ENCODE results near the gene DUSP7. TPM values are rescaled to one million over a fixed set of nuclear protein-coding genes. Genes with fewer than 3 reads are reported as not detected.

Gene DUSP7
- polyA plus RNA-seq, 1 of the 3 experiments (the other 2 are of a cell fraction) = 25.8 TPM

DNA sequence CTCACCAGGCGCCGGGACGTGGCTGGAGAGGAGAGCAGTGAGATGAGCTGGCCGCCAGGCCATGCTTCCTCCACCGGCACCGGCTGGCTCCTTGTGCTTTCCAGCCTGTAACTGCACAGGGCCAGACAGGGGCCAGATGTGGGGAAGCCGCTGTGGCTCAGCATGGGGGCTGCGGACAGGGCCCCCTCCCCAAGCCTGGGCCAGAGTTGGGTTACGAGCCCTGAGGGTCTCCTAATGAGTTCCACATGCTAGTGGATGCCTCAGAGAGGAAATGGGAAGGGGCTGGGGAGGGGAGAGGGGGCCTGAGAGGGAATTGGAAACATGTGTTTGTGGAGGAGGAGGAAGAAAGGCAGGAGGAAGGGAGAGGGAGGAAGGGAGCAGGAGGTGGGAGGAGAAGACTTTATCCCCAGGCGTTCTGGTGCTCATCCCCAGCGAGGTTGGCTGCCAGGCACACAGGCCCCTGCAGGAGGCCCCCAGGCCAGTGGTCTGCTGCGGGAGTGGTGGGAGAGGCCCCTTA is 11.7 kb upstream of the DUSP7 start (continued):
- no peak for TF ChIP-seq TAF1 (IDR thresholded peaks at IDR 0.05; ENCODE audit: borderline replicate concordance, low read depth, low read length)
- TF ChIP-seq RXRA (IDR thresholded peaks at IDR 0.05; ENCODE audit: borderline replicate concordance, low read depth) = no peak
- TF ChIP-seq GATA2 (CRISPR knock-in tag; IDR thresholded peaks at IDR 0.05) = peak; percentile 46; the same call in 1 of the 2 replicates
- TF ChIP-seq MEF2A (IDR thresholded peaks at IDR 0.05; ENCODE audit: borderline replicate concordance, low read depth) = no peak
- TF ChIP-seq, protein P1, sequence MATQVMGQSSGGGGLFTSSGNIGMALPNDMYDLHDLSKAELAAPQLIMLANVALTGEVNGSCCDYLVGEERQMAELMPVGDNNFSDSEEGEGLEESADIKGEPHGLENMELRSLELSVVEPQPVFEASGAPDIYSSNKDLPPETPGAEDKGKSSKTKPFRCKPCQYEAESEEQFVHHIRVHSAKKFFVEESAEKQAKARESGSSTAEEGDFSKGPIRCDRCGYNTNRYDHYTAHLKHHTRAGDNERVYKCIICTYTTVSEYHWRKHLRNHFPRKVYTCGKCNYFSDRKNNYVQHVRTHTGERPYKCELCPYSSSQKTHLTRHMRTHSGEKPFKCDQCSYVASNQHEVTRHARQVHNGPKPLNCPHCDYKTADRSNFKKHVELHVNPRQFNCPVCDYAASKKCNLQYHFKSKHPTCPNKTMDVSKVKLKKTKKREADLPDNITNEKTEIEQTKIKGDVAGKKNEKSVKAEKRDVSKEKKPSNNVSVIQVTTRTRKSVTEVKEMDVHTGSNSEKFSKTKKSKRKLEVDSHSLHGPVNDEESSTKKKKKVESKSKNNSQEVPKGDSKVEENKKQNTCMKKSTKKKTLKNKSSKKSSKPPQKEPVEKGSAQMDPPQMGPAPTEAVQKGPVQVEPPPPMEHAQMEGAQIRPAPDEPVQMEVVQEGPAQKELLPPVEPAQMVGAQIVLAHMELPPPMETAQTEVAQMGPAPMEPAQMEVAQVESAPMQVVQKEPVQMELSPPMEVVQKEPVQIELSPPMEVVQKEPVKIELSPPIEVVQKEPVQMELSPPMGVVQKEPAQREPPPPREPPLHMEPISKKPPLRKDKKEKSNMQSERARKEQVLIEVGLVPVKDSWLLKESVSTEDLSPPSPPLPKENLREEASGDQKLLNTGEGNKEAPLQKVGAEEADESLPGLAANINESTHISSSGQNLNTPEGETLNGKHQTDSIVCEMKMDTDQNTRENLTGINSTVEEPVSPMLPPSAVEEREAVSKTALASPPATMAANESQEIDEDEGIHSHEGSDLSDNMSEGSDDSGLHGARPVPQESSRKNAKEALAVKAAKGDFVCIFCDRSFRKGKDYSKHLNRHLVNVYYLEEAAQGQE (IDR thresholded peaks at IDR 0.05; ENCODE audit: low read depth, low read length) = no peak
- TF ChIP-seq FOSL2 (IDR thresholded peaks at IDR 0.05; ENCODE audit: borderline replicate concordance, low read depth) = no peak
- peak; percentile 75 for TF ChIP-seq RCOR1 (IDR thresholded peaks at IDR 0.05; ENCODE audit: low read length)
- TF ChIP-seq EP300 (IDR thresholded peaks at IDR 0.05; ENCODE audit: borderline replicate concordance in 1 of 2, low read depth in 1 of 2, low read length in 1 of 2) = peak in 1 of 2 experiments; percentile 91; a peak in 3 of 4 replicates

DNA sequence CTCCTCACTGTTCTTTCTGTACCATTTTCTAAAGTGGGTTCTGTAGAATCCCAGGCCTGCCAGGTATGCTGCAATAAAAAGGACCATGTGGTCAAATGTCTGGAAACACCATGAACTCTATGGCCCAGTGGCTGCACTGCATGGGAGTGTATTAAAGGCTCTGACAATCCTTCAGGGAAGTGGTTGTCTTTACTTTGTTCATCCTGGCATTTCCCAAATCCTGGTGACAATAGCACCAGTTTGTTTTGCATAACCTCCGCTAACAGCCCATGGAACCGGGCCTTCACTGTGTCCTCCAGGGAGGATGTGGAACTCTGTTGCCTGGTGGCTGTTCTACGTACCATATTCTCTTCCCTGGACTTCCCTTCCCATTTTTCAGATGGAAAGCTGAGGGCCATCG is 11.2 kb upstream of the DUSP7 start:
- Histone ChIP-seq H3K9ac (no peak overlapping the region), H3K27ac (ENCODE audit: low read depth in 2 of 2, low read length in 1 of 2) (peak overlapping the region; percentile 40 to 100; a peak in 3 of 4 replicates), H3K27me3 (ENCODE audit: insufficient read depth) (no peaks in the 10 kb centered on the region), H3K4me2 (no peak overlapping the region; the same call in 1 of the 2 replicates), H3K9me3 (no peaks in the 10 kb centered on the region), H3K4me1 (ENCODE audit: control insufficient read depth in 1 of 2, insufficient read depth in 2 of 2, low read depth in 1 of 2, low read length in 1 of 2) (peaks cover 0 to 92% of the 10 kb centered on the region in 2 experiments; a peak in 3 of 4 replicates), H3K79me2 (ENCODE audit: insufficient read depth) (no peaks in the 10 kb centered on the region), H3K4me3 (ENCODE audit: low read depth in 2 of 2, low read length in 1 of 2) (no peak overlapping the region; a peak in 1 of 4 replicates), H3K36me3 (replicated peaks in 1 of 2; ENCODE audit: control insufficient read depth in 1 of 2, insufficient read depth in 2 of 2, low read length in 1 of 2) (no peaks in the 10 kb centered on the region), H4K20me1 (ENCODE audit: insufficient read depth) (no peaks in the 10 kb centered on the region), H2AFZ (ENCODE audit: low read depth) (no peak overlapping the region), H3K9me2 (no peaks in the 10 kb centered on the region), H3F3A (replicated peaks; ENCODE audit: insufficient read depth) (no peaks in the 10 kb centered on the region)
- WGBS (ENCODE audit: low lambda C conversion rate) = 51% methylated on average over 2 of the region's 4 CpGs
- TF ChIP-seq TCF12 (IDR thresholded peaks at IDR 0.05) = no peak
- no peak for TF ChIP-seq YY1 (IDR thresholded peaks at IDR 0.05; ENCODE audit: low read depth)
- no peak for TF ChIP-seq FOSL2 (IDR thresholded peaks at IDR 0.05; ENCODE audit: borderline replicate concordance, low read depth)
- CTCF ChIA-PET = interaction anchor here (0.6 to 5.5 kb wide), 14 partner anchors 8 to 152 kb away, joined by 3 to 35 read pairs (median 5); partner anchors contain the start of gene DUSP7
- DNase-seq = no peak
- POLR2A ChIA-PET = interaction anchor here (0.6 to 1.7 kb wide), 7 partner anchors 8 to 55 kb away, joined by 3 to 9 read pairs (median 4); no protein-coding TSS in a partner anchor

DNA sequence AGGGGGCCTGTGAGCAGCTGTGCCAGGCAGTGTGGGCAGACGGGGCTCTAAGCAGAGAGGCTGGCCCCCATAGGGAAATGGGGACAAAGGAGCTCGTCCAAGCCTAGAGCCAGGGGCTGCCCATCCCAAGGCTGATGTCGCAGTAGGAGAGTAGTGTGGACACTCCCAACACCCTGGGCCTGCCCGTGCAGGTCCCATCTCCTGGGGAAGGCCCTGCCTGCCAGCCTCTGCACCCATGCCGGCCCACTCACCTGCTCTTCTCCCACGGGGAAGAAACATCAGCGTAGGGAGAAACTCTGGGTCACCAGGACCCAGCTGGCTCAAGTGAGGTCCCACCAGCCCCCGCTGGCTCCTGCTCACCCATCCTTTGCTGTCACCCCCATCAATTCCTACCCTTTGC is 10.7 kb upstream of the DUSP7 start:
- no peak overlapping the region for H3K9ac ChIP-seq
- DNase-seq = no peak
- 93% methylated on average over 5 of the region's 8 CpGs for WGBS (ENCODE audit: low lambda C conversion rate)
- POLR2A ChIA-PET = interaction anchor here (1.1 to 1.7 kb wide), 4 partner anchors 9 to 42 kb away, joined by 3 to 9 read pairs (median 4); no protein-coding TSS in a partner anchor
- H3K4me2 ChIP-seq = no peak overlapping the region
- no peak overlapping the region for H3K4me3 ChIP-seq (ENCODE audit: low read depth in 2 of 2, low read length in 1 of 2)
- TF ChIP-seq TCF12 (IDR thresholded peaks at IDR 0.05) (no peak), CHD2 (IDR thresholded peaks at IDR 0.05; ENCODE audit: low read length, partially characterized antibody) (no peak), RCOR1 (IDR thresholded peaks at IDR 0.05; ENCODE audit: low read length) (no peak), YY1 (IDR thresholded peaks at IDR 0.05; ENCODE audit: low read depth) (no peak), NFIC (IDR thresholded peaks at IDR 0.05; ENCODE audit: borderline replicate concordance) (no peak), SMC3 (IDR thresholded peaks at IDR 0.05; ENCODE audit: low read depth, low read length) (no peak), TAF1 (IDR thresholded peaks at IDR 0.05; ENCODE audit: borderline replicate concordance, low read depth, low read length) (no peak)
- TF ChIP-seq, protein P2, sequence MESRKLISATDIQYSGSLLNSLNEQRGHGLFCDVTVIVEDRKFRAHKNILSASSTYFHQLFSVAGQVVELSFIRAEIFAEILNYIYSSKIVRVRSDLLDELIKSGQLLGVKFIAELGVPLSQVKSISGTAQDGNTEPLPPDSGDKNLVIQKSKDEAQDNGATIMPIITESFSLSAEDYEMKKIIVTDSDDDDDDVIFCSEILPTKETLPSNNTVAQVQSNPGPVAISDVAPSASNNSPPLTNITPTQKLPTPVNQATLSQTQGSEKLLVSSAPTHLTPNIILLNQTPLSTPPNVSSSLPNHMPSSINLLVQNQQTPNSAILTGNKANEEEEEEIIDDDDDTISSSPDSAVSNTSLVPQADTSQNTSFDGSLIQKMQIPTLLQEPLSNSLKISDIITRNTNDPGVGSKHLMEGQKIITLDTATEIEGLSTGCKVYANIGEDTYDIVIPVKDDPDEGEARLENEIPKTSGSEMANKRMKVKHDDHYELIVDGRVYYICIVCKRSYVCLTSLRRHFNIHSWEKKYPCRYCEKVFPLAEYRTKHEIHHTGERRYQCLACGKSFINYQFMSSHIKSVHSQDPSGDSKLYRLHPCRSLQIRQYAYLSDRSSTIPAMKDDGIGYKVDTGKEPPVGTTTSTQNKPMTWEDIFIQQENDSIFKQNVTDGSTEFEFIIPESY (IDR thresholded peaks at IDR 0.05; ENCODE audit: borderline replicate concordance, low read depth) = no peak
- TF ChIP-seq, protein P3, sequence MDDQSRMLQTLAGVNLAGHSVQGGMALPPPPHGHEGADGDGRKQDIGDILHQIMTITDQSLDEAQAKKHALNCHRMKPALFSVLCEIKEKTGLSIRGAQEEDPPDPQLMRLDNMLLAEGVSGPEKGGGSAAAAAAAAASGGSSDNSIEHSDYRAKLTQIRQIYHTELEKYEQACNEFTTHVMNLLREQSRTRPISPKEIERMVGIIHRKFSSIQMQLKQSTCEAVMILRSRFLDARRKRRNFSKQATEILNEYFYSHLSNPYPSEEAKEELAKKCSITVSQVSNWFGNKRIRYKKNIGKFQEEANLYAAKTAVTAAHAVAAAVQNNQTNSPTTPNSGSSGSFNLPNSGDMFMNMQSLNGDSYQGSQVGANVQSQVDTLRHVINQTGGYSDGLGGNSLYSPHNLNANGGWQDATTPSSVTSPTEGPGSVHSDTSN (IDR thresholded peaks at IDR 0.05) = no peak
- H3F3A ChIP-seq (replicated peaks; ENCODE audit: insufficient read depth) = no peaks in the 10 kb centered on the region
- H3K27me3 ChIP-seq (ENCODE audit: insufficient read depth) = no peaks in the 10 kb centered on the region
- no peaks in the 10 kb centered on the region for H4K20me1 ChIP-seq (ENCODE audit: insufficient read depth)
- H3K9me3 ChIP-seq = no peaks in the 10 kb centered on the region
- CTCF ChIA-PET = interaction anchor here (0.6 to 5.5 kb wide), 10 partner anchors 10 to 153 kb away, joined by 3 to 35 read pairs (median 11); partner anchors contain the start of gene DUSP7
- no peaks in the 10 kb centered on the region for H3K36me3 ChIP-seq (replicated peaks in 1 of 2; ENCODE audit: control insufficient read depth in 1 of 2, insufficient read depth in 2 of 2, low read length in 1 of 2)
- H3K4me1 ChIP-seq (ENCODE audit: control insufficient read depth in 1 of 2, insufficient read depth in 2 of 2, low read depth in 1 of 2, low read length in 1 of 2) = peaks cover 0 to 95% of the 10 kb centered on the region in 2 experiments; a peak in 3 of 4 replicates
- H3K27ac ChIP-seq (ENCODE audit: low read depth in 2 of 2, low read length in 1 of 2) = peak overlapping the region in 1 of 2 experiments; percentile 100; a peak in 2 of 4 replicates
- H3K79me2 ChIP-seq (ENCODE audit: insufficient read depth) = no peaks in the 10 kb centered on the region
- no peak overlapping the region for H2AFZ ChIP-seq (ENCODE audit: low read depth)
- no peaks in the 10 kb centered on the region for H3K9me2 ChIP-seq
